Inflammatory macrophage treated with lipopolysaccharide for 4 hours (primary cell): Measurements from ENCODE around the gene JPH3.
"Not testable (repeated sequence)": the region's sequence is repeated elsewhere in the genome, so short reads cannot be mapped to it uniquely, and the experiment has no call there.

ENCODE experiments used
- DNase-seq: peaks from one replicate; pipeline ENCODE4 v3.0.0-alpha.2; 2020

JPH3 gene

DNA sequence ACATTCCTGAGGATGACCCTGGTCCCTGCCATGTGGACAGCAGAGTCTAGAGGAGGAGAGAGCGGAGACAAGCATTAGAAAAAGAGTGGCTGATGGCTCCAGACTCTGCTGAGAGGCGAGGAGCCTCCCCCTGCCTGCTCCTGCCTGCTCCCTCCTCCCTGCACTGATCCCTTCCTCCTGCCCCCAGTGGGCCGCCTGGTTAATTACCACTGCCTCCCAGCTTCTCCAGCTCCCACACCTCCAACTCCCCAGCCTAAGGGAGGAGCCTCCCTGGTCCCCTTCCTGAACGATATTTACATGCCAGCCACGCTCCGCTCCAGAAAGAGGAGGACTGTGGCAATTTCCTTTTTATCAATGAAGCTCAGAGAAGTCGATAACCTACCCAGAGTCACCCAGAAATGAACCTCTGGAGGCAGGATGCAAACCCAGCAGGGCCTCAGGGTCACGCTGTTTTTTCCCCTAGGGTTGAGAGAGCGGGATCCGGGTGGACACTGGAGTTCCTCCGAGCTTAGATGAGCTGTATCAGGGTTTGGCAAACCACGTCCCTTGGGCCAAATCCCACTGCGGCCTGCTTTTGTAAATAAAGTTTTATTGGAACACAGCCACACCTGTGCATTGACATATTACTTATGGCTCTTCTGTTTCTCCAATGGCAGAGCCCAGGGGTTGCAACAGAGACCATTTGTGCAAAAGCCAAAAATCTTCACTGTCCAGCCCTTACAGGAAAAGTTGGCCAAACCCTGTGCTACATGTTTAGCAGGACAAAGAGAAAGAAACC is 27.1 kb upstream of the JPH3 start:
- no peak for DNase-seq

DNA sequence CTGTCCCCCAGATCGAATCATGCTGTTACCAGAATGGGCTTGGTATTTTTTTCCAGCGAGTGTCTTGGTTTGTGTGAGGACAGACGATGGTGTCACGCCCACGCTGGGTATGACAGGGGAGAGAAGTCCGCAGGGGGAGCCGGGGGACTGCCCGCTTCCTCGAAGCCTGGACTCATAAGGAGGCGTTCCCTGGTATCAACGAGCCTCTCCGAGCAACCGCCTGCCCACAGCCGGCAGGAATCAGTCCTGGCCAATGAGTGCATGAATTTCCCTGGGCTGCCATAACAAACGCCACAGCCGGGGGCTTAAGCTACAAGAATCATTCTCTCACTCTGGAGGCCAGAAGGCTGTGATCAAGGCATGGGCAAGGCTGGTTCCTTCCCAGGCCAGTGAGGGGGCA is 26.1 kb upstream of the JPH3 start:
- peak; percentile 39 for DNase-seq

DNA sequence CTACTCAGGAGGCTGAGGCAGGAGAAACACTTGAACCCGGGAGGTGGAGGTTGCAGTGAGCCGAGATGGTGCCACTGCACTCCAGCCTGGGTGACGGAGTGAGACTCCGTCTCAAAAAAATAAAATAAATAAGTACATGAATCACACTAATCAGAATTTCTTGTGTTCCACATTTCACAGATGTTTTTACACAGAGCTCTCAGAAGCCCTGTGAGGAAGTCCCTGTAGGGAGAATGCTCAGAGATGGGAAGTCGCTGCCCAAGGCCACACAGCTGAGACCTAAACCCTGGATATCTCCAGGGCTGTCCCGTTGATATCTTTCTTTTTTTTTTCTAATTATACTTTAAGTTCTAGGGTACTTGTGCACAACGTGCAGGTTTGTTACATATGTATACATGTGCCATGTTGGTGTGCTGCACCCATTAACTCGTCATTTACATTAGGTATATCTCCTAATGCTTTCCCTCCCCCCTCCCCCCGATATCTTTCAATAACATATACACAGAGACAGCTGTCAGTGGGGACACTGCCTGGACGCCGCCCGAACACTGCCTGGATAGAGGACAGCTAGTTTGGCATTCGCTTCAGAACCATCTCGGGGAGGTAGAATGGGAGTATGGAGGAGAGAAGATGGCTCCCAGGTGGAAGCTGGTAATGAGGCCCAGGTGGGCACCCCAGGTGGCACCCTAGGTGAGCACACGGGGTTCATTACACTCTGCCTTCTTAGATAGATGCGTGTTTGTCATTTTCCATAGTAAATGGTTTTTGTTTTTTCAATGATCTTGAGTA is 24.0 kb upstream of the JPH3 start:
- not testable (repeated sequence) for DNase-seq

DNA sequence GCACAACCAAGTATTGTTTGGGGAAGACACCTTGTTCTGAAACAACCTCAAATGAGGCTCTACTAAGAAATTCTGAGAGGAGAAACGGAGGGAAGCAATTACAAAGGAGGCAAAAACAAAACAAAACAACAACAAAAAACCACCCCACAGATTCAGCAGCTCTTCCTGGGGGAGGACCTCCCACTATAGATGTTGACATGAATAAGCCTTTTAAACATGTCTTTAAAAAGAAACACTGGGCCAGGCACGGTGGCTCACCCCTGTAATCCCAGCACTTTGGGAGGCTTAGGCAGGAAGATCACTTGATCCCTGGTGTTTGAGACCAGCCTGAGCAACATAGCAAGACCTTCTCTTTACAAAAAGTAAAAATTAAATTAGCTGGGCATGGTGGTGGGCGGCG is 22.6 kb upstream of the JPH3 start:
- no peak for DNase-seq

DNA sequence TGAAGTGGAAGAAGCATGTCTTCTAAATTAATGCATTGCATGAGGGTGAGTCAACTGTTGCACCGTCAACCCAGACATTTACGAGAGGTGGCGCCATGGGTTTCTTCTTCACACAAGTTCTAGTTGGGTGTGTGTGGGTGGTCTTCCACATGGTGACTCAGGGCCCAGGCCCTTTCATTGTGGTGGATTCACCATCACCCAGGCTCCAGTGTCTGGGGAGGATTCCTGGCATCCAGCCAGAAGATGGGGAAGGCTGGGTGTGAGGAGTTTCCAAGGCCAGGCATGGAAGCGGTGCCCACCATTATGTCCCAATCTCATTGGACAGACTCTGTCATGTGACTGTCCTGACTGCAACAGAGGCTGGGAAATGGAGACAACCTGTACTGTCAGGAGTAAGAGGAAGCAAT is 21.4 kb upstream of the JPH3 start:
- DNase-seq: peak; percentile 57

DNA sequence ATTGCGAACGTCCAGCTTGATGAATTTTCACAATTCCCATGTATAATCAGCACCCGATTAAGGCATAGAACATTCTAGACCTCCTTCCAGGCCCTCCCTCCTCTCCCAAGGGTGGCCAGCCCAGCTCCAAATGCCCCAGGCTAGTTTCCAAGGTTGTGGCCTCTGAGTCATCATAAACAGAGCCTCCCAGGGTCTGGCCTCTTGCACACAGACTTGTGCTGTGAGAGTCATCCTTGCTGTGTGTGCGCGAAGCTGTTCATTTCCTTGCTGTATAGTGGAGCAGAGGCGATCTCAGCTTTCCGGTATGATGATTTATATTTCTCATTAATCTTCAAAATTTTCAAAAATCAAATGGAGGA is 20.5 kb upstream of the JPH3 start:
- peak; percentile 60 for DNase-seq

DNA sequence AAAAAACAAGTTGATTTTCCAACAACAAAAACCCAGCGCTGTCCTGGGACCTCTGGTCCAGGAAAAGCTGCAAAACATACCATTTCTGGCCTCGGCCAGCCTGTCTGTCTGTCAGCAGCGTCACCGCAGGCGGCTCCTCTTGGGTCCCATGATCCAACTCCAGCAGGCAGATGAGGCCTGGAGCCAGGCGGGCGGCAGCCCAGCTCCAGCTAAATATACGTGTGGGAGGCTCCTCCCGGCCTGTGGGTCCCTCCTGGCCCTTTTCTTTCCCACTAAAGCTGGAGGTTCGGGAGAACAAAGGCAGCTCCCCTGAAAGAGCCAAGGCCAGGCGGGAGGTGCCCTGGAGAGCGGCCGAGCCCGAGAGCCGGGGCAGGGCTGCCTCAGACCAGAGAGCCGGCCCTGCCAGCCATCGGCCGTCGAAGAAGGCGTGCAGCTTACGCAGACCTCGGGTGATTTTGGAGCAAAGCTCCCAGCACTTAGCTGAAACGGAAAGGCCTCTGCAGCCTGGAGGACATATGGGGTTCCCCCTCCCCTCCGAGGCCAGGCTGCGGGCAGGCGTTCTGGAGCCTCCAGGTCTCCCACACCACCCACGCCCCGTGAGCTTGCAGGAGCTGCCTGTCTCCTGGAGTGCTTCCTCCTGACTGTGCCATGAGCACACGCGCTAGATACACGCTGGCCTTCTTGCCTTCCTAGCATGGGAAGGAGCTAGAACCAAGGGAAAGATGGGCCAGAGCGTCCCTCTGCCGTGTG is 19.9 kb upstream of the JPH3 start:
- DNase-seq: no peak

DNA sequence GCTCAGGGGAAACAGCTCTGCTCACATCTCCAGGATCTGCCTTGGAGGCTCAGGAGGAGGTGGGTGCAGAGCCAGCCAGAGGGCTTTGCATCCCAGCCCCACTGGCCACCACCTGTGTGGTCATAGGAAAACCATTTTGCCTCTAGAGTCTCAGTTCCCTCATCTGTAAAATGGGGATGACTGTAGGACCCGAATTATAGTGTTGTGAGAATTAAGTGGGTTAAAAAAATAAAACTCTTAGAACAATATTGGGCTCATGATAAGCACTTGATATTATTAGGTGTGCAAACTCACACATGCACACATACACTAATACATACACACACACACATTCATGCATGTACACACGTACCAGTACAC is 19.4 kb upstream of the JPH3 start:
- DNase-seq: no peak

DNA sequence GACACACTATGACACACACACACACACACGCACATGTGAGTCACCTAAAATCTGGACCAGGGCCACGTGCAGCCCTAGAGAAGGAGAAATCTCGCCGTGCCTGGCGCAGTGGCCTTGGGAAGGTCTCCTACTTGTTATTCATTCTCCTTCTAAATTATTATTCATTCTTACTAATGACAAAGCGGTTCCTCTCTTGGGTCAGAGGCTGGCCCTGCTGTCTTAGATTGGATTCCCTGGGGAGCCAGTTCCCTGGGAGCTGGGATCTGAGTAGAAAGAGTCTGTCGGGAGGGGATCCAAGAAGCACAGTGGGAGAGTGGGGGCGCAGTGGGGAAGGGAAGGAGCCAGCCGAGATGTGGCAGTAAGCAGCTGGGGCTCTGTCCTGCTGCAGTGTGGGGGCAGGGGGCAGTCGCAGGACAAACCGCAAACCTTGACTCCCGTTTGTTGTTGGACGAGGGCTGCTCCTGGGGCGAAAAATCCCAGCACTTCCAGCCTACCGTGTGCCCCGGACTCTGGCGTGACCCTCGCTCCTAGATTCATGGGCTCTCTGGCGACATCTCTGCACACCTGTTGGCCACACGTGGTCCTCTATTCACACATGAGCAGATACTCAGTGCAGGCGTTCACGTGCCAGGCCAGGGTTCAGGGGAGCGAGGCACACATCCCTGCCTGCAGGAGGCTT is 18.7 kb upstream of the JPH3 start:
- no peak for DNase-seq

DNA sequence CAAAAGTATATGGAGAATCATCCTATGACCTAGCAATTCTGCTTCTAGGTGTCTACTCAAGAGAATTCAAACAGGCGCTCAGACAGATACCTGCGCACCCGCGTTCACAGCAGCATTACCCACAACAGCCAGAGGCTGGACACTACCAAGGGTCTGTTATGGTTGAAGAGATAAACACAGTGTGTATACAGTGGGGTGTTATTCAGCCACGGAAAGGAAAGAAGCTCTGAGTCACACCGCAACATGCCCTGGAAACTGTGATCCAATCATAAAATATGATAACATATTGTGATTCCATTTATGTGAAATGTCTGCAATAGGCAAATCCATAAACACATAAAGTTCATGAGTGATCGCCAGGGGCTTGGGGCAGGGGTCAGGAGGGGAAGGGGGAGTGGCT is 18.0 kb upstream of the JPH3 start:
- no peak for DNase-seq

DNA sequence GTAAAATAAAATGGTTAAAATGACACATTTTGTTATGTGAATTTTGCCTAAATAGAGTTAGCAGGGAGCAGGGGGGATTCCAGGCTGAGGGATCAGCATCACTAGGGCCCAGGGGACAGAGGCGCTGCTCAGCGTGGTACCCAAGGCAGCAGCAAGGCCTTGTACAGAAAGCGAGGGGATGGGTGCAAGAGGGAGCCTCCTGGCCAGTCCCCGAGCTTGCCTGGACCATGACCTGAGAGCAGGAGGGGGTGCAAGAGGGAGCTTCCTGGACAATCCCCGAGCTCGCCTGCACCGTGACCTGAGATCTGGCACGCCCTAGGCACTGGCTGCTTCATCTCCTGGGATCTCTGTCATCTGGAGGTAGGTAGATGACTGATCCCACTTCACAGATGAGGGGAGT is 17.3 kb upstream of the JPH3 start:
- no peak for DNase-seq

DNA sequence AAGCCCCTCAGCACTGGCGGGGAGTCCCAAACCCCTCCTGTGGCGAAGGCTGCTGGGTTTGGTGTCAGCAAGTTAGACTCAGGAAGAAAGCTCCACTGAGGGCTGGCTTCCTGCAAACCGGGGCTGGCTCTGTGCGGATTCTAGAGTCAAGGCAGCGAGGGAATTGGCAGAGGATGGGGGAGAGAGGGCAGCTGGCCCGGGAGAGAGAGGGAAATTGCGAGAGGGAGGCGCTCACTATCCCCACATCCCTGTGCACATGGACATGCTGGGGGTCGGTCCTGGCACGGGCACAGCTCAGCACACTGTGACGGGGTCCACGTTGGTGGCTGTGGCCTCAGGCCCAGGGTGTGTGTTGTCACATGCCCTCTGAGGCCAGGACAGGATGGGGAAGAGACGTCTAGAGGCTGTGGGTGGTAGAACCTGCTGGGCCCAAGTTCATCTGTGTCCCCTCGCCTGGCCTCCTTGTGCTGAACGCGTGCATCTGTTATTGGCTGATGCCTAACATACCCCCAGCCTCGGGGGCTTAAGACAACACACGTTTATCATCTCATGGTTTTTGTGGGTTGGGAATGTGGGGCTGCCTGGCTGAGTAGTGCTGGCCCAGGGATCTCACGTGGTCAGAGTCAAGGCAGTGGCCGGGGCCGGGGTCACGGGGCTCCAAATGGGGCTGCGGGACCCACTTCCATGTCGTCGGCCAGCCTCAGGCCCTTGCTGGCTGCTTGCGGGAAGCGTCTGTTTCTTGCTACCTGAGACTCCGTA is 16.7 kb upstream of the JPH3 start:
- DNase-seq: no peak

DNA sequence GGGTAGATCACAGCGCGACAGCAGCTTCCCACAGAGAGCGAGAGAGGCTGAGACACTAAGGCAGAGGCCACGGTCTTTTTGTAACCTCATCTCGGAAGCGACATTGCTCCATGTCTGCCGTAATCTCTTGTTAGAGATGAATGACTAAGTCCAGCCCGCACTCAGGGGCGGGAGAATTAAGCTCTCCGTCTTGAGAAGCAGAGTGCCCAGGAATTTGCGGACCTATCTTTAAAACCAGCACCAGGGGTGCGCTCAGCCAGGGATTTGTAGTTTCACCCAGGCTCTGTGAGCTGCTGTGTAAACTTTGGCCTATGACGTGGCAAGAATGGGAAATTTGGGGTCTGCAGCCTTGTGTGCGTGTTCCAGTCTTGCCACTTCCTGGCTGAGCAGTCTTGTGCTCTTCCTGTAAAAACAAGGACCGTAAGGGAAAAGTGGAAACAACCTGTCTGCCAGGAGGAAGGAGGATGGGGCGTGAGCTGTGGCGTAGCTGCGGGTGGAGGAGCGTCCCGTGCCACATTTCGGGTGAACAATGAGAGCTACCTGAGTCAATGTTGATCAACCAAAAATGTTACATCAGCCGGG is 16.0 kb upstream of the JPH3 start:
- DNase-seq: no peak

DNA sequence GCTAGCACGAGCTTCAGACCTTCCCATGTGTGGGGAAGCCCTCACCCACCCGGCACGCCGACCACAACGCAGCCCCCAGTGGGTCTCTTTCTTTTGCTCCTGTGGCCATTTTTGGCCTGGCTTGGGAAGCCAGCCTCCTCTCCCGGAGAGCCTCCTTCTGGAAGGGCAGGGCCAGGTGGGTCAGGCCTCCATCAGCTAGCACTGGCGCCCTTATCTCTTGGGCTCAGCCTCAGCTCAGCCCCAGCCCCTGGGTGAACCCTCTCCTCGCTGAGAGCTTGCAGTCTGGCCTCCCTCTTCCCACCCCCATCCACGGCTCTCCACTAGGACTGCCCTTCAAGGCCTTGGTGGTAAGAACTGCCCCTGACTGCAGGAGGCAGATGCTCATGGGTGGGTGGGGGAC is 14.7 kb upstream of the JPH3 start:
- DNase-seq: no peak

DNA sequence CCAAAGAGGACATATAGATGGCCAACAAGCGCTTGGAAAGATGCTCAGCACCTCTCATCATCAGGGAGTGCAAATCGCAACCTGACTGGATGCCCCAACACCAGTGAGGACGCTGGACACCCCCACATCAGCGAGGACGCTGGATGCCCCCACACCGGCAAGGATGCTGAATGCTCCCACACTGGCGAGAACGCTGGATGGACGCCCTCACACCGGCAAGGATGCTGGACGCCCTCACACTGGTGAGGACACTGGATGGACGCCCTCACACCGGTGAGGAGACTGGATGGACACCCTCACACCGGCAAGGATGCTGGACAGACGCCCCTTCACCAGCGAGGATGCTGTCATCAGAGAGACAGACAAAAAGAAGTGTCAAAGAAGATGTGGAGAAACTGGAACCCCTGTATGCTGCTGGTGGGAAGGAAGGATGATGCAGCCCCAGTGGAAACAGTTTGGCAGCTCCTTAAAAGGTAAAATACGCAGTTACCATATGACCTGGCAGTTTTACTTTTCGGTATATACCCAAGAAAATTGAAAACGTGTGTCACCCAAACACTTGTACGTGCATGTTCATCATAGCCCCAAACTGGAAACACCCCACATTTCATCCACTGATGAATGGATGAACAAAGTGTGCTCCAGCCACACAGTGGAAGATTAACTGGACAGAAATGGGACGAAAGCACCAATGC is 10.1 kb upstream of the JPH3 start:
- DNase-seq: no peak

DNA sequence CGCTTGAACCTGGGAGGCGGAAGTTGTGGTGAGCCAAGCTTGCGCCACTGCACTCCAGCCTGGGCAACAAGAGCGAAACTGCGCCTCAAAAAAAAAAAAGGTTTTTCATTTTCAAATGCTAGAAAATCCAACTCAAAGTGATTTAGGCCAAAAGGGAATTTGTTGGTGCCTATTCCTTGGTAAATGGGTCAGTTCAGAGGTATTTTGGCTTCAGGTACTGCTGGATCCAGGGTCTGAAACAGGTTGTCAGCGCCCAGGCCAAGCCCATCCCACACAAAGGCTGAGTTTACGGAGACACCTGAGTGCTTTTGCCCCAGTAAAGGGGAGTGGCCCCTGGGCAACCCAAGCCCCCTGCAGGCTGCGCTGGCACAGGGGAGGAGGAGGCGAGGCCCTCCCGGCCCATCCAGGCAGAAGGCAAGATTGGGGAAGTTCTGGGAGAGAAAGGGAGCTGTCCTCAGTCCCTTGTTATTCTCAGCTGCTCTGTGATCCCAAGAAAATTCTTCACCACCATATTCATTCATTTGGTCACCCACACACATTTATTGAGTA is 8.5 kb upstream of the JPH3 start:
- no peak for DNase-seq

DNA sequence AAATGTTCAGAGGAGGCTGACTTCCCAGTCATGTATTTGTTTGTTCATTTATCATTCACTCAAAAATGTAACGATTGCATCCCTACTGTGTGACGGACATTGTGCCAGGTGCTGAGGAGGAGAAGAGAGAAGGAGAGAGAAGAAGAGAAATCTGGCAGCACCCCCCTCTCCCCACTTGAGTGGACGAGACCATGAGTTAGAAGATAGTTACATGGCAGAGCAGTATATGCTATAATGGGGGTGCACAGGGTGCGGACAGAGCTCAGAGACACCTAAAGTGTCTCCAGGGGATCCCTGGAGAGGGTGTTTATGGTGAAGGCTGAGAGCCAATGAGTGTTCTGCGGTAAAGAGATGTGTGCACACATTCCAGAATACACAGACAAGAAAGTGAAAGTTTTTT is 6.6 kb upstream of the JPH3 start:
- DNase-seq: no peak

DNA sequence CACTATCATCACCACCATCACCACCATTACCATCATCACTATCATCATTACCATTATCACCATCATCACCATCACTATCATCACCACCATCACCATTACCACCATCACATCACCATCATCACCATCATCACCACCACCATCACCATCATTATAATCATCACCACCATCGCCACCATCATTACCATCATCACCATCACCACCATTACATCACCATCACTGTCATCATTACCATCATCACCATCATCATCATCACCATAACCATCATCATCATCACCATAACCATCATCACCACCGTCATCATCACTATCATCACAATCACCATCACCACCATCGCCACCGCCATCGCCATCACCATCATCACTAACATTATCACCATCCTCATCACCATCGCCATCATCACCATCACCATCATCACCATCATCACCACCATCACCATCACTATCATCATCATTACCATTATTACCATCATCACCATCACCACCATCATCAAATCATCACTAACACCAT is 4.9 kb upstream of the JPH3 start:
- no peak for DNase-seq

DNA sequence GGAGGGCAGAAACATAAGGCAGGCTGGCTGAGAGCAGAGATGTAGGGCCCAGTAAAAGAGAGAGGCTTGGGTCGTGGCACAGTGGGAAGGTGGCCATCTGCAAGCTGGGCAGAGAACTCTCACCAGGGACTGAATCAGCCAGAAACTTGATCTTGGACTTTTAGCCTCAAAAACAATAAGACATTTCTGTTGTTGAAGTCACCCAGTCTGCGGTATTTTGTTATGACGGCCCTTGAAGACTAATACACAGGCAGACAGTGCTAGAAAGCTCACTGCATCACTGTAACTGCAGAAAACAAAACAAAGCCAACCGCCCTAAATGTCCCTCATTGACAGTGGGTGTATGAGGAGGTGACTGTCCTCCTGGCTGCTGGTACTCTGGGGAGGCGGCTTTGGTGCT is 3.9 kb upstream of the JPH3 start:
- DNase-seq: no peak

DNA sequence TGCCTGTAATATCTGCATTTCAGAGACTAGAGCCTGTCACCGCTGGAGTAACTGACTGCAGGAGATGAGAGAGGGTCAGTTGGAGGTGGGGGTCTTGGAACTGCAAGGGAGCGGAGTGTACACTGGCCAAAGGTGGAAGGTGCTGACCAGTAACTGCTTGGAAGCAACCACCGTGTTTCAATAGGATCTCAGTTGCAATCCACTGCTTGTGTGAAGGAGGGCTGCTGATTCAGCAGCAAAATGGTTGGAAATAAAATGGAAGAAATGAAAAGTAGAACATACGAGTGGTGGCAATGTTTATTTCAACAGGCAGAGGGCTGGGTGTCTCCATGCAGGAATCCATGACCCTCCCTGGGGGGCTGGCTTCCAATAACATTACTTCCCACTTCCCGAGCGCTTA is 2.1 kb upstream of the JPH3 start:
- DNase-seq: no peak

DNA sequence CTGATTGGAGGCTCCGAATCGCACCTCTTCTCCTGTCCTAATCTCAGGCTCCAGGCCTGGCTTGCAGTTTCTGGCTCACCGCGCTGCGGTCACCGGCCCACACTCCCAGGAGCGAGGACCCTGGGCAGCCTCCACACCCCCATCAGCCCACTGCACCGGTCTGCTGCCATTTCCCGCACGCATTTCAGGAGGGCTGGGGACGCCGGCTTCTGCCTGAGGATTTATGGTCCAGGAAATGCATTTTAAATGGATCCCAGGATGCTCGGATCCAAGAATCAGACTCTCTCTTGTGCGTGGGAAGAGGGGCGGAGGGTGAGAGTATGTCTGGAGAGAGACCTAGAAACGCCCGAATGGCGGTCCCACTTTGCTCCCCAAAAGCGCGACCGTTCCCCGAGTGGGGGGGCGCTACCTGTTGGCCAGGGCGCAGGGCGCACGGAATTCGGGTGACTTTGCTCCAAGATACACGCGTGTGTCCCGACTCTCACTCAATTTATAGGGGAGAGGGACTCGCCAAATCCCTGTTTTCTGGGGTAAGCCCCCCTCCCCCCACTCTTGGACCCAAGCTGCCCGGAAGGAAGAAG is 817 bp upstream of the JPH3 start:
- DNase-seq: no peak
